Measurements from ENCODE around the gene DEGS1. TPM values are rescaled to one million over a fixed set of nuclear protein-coding genes. Genes with fewer than 3 reads are reported as not detected.

DEGS1 gene
- total and polyA plus RNA-seq, 2 donors (not counting 1 experiment from before 2014, with no cell fraction given) = 64.2 to 383 TPM

DNA sequence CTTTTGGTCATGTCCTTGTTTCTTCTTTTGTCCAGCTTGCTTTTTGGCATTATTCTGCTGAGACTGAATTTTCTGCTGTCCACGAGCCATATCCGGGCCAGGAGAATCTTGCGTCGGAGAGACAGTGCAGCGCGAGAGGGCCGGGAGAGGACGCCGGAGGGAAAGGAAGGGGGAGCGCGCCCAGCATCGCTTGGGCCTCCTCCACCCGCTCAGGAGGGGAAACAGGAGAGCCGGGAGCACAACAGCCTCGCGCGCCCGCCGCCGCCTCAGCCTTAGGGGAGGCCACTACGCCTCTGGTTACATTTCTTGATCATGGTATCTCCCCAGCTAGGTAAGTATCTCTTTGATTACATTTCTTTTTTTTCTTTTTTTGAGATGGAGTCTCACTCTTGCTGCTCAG lies 7.4 kb upstream of the DEGS1 start:
- peak overlapping the region; percentile 4 for H2AFZ ChIP-seq (ENCODE audit: low read length)
- H3K79me2 ChIP-seq (ENCODE audit: control insufficient read depth, insufficient read depth, low read length) = no peaks in the 10 kb centered on the region
- H3K4me1 ChIP-seq (ENCODE audit: control insufficient read depth, extremely low read depth, insufficient read depth, low read length) = no peaks in the 10 kb centered on the region
- peak in 1 of 2 donors; percentile 19 for DNase-seq (ENCODE audit: low read depth in 2 of 2)
- H3K27me3 ChIP-seq (ENCODE audit: control insufficient read depth, insufficient read depth, low read length) = no peaks in the 10 kb centered on the region
- H3K36me3 ChIP-seq (ENCODE audit: control insufficient read depth, insufficient read depth, low read length) = no peaks in the 10 kb centered on the region
- H3K27ac ChIP-seq (ENCODE audit: insufficient read depth, low read length) = no peak overlapping the region
- no peaks in the 10 kb centered on the region for H4K20me1 ChIP-seq (ENCODE audit: control insufficient read depth, extremely low read depth, insufficient read depth, low read length)
- no peaks in the 10 kb centered on the region for H3K9me3 ChIP-seq (ENCODE audit: control insufficient read depth, insufficient read depth, low read depth, low read length)
- TF ChIP-seq EZH2 (IDR thresholded peaks at IDR 0.05; ENCODE audit: low read length, missing control alignments) = no peak
- TF ChIP-seq, protein P1, sequence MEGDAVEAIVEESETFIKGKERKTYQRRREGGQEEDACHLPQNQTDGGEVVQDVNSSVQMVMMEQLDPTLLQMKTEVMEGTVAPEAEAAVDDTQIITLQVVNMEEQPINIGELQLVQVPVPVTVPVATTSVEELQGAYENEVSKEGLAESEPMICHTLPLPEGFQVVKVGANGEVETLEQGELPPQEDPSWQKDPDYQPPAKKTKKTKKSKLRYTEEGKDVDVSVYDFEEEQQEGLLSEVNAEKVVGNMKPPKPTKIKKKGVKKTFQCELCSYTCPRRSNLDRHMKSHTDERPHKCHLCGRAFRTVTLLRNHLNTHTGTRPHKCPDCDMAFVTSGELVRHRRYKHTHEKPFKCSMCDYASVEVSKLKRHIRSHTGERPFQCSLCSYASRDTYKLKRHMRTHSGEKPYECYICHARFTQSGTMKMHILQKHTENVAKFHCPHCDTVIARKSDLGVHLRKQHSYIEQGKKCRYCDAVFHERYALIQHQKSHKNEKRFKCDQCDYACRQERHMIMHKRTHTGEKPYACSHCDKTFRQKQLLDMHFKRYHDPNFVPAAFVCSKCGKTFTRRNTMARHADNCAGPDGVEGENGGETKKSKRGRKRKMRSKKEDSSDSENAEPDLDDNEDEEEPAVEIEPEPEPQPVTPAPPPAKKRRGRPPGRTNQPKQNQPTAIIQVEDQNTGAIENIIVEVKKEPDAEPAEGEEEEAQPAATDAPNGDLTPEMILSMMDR (conservative IDR thresholded peaks at IDR 0.05 in 1 of 2, IDR thresholded peaks at IDR 0.05 in 1 of 2; ENCODE audit: low read depth in 1 of 2, low read length in 2 of 2) = peak in 1 of 2 donors; percentile 6
- H3K9ac ChIP-seq (ENCODE audit: insufficient read depth, low read length) = no peak overlapping the region
- no peak overlapping the region for H3K4me2 ChIP-seq (ENCODE audit: extremely low read depth, insufficient read depth, low read length)
- no peak overlapping the region for H3K4me3 ChIP-seq (replicated peaks in 1 of 4; ENCODE audit: control extremely low read depth in 1 of 4, insufficient read depth in 1 of 4, low read depth in 3 of 4, low read length in 4 of 4)

DNA sequence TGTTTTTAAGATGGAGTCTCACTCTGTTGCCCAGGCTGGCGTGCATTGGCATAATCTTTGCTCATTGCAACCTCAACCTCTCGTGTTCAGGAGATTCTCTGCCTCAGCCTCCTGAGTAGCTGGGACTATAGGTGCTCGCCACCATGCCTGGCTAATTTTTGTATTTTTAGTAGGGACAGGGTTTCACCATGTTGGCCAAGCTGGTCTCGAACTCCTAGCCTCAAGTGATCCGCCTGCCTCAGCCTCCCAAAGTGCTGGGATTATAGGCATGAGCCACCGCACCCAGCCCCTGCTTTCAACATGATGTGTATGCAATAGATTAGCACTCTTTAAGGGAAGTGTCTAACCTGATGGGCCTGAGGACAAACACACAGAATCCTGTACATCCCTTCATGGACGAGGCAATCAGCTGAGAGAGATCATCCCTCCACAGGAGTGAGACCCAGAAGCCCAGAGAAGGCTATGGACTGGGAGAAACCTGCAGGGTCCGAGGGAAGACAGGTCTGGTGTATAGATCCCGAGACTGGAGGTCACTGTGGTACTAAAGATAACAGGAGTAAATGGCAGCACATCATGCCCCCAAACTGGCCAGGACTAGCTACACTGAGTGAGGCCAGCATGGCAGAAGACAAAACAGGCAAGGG lies 5.6 kb upstream of the DEGS1 start:
- Histone ChIP-seq H3K9ac (ENCODE audit: insufficient read depth, low read length) (no peak overlapping the region), H2AFZ (ENCODE audit: low read length) (no peak overlapping the region), H3K4me2 (ENCODE audit: extremely low read depth, insufficient read depth, low read length) (no peak overlapping the region), H3K4me3 (replicated peaks in 1 of 4; ENCODE audit: control extremely low read depth in 1 of 4, insufficient read depth in 1 of 4, low read depth in 3 of 4, low read length in 4 of 4) (no peak overlapping the region), H3K27ac (ENCODE audit: insufficient read depth, low read length) (no peak overlapping the region), H3K9me3 (ENCODE audit: control insufficient read depth, insufficient read depth, low read depth, low read length) (no peaks in the 10 kb centered on the region), H4K20me1 (ENCODE audit: control insufficient read depth, extremely low read depth, insufficient read depth, low read length) (no peaks in the 10 kb centered on the region), H3K4me1 (ENCODE audit: control insufficient read depth, extremely low read depth, insufficient read depth, low read length) (no peaks in the 10 kb centered on the region), H3K36me3 (ENCODE audit: control insufficient read depth, insufficient read depth, low read length) (no peaks in the 10 kb centered on the region), H3K27me3 (ENCODE audit: control insufficient read depth, insufficient read depth, low read length) (no peaks in the 10 kb centered on the region), H3K79me2 (ENCODE audit: control insufficient read depth, insufficient read depth, low read length) (no peaks in the 10 kb centered on the region)
- TF ChIP-seq, protein P1 (conservative IDR thresholded peaks at IDR 0.05 in 1 of 2, IDR thresholded peaks at IDR 0.05 in 1 of 2; ENCODE audit: low read depth in 1 of 2, low read length in 2 of 2) = no peak
- TF ChIP-seq EZH2 (IDR thresholded peaks at IDR 0.05; ENCODE audit: low read length, missing control alignments) = no peak
- DNase-seq (ENCODE audit: low read depth in 2 of 2) = no peak

DNA sequence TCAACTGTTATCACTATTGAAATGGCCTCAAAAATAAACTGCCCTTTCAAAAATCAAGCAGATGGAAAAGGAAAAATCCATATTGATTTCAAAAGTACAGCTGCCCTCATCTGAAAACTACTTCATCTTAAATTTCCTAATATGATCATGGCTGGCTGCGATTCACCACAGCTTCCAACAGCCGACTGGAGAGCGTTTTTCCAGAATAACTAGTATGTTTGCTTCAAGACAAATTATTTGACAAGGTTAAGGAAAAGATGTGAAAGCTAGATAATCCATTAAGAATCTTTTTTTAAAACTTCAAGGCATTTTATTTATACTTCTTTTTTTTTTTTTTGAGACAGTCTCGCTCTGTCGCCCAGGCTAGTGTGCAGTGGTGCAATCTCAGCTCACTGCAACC lies 4.1 kb upstream of the DEGS1 start:
- H3K4me2 ChIP-seq (ENCODE audit: extremely low read depth, insufficient read depth, low read length) = no peak overlapping the region
- H2AFZ ChIP-seq (ENCODE audit: low read length) = no peak overlapping the region
- no peaks in the 10 kb centered on the region for H3K27me3 ChIP-seq (ENCODE audit: control insufficient read depth, insufficient read depth, low read length)
- no peak overlapping the region for H3K4me3 ChIP-seq (replicated peaks in 1 of 4; ENCODE audit: control extremely low read depth in 1 of 4, insufficient read depth in 1 of 4, low read depth in 3 of 4, low read length in 4 of 4)
- no peaks in the 10 kb centered on the region for H3K36me3 ChIP-seq (ENCODE audit: control insufficient read depth, insufficient read depth, low read length)
- H3K4me1 ChIP-seq (ENCODE audit: control insufficient read depth, extremely low read depth, insufficient read depth, low read length) = no peaks in the 10 kb centered on the region
- H3K9me3 ChIP-seq (ENCODE audit: control insufficient read depth, insufficient read depth, low read depth, low read length) = no peaks in the 10 kb centered on the region
- TF ChIP-seq, protein P1 (conservative IDR thresholded peaks at IDR 0.05 in 1 of 2, IDR thresholded peaks at IDR 0.05 in 1 of 2; ENCODE audit: low read depth in 1 of 2, low read length in 2 of 2) = no peak
- no peak for TF ChIP-seq EZH2 (IDR thresholded peaks at IDR 0.05; ENCODE audit: low read length, missing control alignments)
- H3K27ac ChIP-seq (ENCODE audit: insufficient read depth, low read length) = no peak overlapping the region
- no peak for DNase-seq (ENCODE audit: low read depth in 2 of 2)
- H3K79me2 ChIP-seq (ENCODE audit: control insufficient read depth, insufficient read depth, low read length) = peaks cover 5% of the 10 kb centered on the region
- H4K20me1 ChIP-seq (ENCODE audit: control insufficient read depth, extremely low read depth, insufficient read depth, low read length) = no peaks in the 10 kb centered on the region
- no peak overlapping the region for H3K9ac ChIP-seq (ENCODE audit: insufficient read depth, low read length)

Data from fibroblast of lung (primary cell).